Hepatocyte (in vitro differentiated cells): ENCODE results near the gene GIMAP7.

Experiments used
- EZH2phosphoT487 ChIP-seq: fragments of 200-600 bp; sonication (generic); IDR thresholded peaks from one replicate; pipeline ENCODE4 v1.6.1; 2018; ENCODE audit warnings: antibody characterized with exemption, mild to moderate bottlenecking, low read depth, moderate library complexity; ENCODE audit not compliant: unreplicated experiment, severe bottlenecking
- TF ChIP-seq, protein P1 (sequence below): fragments of 200-600 bp; sonication (generic); IDR thresholded peaks from 2 replicates; pipeline ENCODE4 v1.5.1; 2016; ENCODE audit warnings: antibody characterized with exemption, mild to moderate bottlenecking; ENCODE audit not compliant: poor library complexity

DNA sequence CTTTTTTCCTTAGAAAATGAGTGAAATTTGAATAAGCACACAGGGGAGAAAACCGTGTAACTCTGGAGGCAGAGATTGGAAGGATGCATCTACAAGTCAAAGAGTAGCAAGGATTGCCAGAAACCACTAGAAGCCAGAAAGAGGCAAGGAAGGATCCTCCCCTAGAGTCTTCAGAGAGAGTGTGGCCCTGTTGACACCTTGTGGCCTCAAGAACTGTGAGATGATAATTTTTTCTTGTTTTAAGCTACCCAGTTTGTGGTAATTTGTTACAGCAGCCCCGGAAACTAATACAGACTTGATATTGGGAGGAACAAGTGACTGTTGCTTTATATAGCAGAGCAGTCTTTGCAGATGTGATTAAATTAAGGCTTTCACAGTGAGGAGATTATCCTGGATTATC lies 3.6 kb upstream of the GIMAP7 start:
- TF ChIP-seq, protein P1, sequence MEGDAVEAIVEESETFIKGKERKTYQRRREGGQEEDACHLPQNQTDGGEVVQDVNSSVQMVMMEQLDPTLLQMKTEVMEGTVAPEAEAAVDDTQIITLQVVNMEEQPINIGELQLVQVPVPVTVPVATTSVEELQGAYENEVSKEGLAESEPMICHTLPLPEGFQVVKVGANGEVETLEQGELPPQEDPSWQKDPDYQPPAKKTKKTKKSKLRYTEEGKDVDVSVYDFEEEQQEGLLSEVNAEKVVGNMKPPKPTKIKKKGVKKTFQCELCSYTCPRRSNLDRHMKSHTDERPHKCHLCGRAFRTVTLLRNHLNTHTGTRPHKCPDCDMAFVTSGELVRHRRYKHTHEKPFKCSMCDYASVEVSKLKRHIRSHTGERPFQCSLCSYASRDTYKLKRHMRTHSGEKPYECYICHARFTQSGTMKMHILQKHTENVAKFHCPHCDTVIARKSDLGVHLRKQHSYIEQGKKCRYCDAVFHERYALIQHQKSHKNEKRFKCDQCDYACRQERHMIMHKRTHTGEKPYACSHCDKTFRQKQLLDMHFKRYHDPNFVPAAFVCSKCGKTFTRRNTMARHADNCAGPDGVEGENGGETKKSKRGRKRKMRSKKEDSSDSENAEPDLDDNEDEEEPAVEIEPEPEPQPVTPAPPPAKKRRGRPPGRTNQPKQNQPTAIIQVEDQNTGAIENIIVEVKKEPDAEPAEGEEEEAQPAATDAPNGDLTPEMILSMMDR: no peak
- no peak for TF ChIP-seq EZH2phosphoT487
